Measurements from ENCODE around the gene NDUFV2. TPM values are rescaled to one million over a fixed set of nuclear protein-coding genes. Genes with fewer than 3 reads are reported as not detected.

Gene NDUFV2
- total and polyA plus RNA-seq, 2 donors from 2014 or later, result 131 to 391 TPM

DNA sequence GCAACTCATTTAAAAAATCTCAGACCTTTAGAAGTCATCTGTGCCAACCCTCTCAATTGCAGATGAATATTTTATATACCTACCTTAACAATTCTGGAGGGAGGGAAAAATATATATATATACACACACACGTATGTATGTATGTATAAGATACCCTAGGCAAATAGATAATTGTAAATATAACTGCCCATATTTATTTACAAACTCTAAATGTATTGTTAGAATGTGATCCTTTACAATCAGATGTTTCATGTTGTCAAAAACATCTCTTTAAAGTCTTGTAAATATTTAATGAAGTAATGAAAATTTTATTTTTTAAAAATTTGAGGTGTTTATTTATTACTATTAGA is 45.7 kb downstream of the NDUFV2 start:
- TF ChIP-seq, protein P1, sequence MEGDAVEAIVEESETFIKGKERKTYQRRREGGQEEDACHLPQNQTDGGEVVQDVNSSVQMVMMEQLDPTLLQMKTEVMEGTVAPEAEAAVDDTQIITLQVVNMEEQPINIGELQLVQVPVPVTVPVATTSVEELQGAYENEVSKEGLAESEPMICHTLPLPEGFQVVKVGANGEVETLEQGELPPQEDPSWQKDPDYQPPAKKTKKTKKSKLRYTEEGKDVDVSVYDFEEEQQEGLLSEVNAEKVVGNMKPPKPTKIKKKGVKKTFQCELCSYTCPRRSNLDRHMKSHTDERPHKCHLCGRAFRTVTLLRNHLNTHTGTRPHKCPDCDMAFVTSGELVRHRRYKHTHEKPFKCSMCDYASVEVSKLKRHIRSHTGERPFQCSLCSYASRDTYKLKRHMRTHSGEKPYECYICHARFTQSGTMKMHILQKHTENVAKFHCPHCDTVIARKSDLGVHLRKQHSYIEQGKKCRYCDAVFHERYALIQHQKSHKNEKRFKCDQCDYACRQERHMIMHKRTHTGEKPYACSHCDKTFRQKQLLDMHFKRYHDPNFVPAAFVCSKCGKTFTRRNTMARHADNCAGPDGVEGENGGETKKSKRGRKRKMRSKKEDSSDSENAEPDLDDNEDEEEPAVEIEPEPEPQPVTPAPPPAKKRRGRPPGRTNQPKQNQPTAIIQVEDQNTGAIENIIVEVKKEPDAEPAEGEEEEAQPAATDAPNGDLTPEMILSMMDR (IDR thresholded peaks at IDR 0.05; ENCODE audit: borderline replicate concordance, extremely low read depth, insufficient read depth), result no peak
- FAIRE-seq, result no peak
- no peak for DNase-seq
- no peak overlapping the region for H3K9ac ChIP-seq (ENCODE audit: low read length in 3 of 3)
- intact Hi-C loops (cut with DNase I), result no loop called here
- H3K27ac ChIP-seq (ENCODE audit: low read depth in 2 of 2, low read length in 2 of 2), result no peak overlapping the region
- H3K36me3 ChIP-seq (ENCODE audit: control insufficient read depth in 2 of 3, insufficient read depth in 3 of 3, low read length in 3 of 3), result no peaks in the 10 kb centered on the region
- no peaks in the 10 kb centered on the region for H3K9me3 ChIP-seq (ENCODE audit: control insufficient read depth in 2 of 3, insufficient read depth in 1 of 3, low read length in 3 of 3)
- H3K4me3 ChIP-seq (ENCODE audit: low read length in 3 of 3), result no peak overlapping the region
- H3K4me1 ChIP-seq (ENCODE audit: control insufficient read depth in 2 of 3, insufficient read depth in 2 of 3, low read depth in 1 of 3, low read length in 3 of 3), result peaks cover 0 to 12% (median 6%) of the 10 kb centered on the region in 3 donors
- H3K27me3 ChIP-seq (ENCODE audit: control insufficient read depth, insufficient read depth, low read length), result no peaks in the 10 kb centered on the region

DNA sequence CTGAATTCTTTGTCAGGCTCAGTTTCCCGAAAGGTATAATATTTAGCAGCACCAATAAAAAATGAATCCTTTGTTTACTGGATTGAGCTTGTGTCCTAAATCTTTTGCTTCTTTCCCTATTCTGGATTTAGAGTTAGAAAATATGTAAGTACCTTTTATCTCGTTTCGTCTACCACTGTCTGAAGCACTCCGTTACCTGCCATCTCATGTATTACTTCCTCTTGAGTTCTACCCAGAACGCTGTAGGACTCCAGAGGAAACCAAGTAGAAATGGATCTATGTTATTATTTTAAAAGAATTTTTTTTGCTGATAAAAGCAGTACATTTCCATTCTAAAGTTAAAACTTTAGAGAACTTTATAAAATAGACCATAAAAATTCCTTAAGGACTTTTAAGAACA is 47.6 kb downstream of the NDUFV2 start:
- Histone ChIP-seq H3K4me3 (ENCODE audit: low read length in 3 of 3) (no peak overlapping the region), H3K4me1 (ENCODE audit: control insufficient read depth in 2 of 3, insufficient read depth in 2 of 3, low read depth in 1 of 3, low read length in 3 of 3) (peaks cover 0 to 12% (median 6%) of the 10 kb centered on the region in 3 donors), H3K9ac (ENCODE audit: low read length in 3 of 3) (no peak overlapping the region), H3K27me3 (ENCODE audit: control insufficient read depth, insufficient read depth, low read length) (no peaks in the 10 kb centered on the region), H3K9me3 (ENCODE audit: control insufficient read depth in 2 of 3, insufficient read depth in 1 of 3, low read length in 3 of 3) (no peaks in the 10 kb centered on the region), H3K36me3 (ENCODE audit: control insufficient read depth in 2 of 3, insufficient read depth in 3 of 3, low read length in 3 of 3) (no peaks in the 10 kb centered on the region), H3K27ac (ENCODE audit: low read depth in 2 of 2, low read length in 2 of 2) (no peak overlapping the region)
- DNase-seq (no peak), FAIRE-seq (no peak)
- intact Hi-C loops (cut with DNase I), result loop anchor here (10.0 kb wide), 1 partner anchor 365 kb away; no protein-coding TSS in a partner anchor
- TF ChIP-seq, protein P1 (IDR thresholded peaks at IDR 0.05; ENCODE audit: borderline replicate concordance, extremely low read depth, insufficient read depth), result no peak

DNA sequence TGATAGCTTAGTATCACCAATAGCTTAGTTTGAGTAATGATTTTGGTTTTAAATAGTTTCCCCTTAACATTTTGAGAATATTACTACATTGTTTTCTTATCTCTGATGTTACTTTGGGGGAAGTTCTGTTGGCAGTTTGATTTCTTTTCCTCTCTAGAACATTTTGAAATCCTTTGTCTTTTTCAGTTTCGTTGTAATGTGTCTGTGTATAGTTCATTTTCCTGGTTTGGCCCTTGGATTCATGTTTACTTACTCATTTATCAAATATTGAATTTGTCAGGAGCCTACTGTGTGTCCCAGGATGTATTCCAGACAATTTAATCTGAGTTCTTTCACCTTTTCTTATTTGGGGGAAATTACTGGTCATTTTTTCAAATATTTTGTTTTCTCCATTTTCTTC is 50.8 kb downstream of the NDUFV2 start:
- no peaks in the 10 kb centered on the region for H3K36me3 ChIP-seq (ENCODE audit: control insufficient read depth in 2 of 3, insufficient read depth in 3 of 3, low read length in 3 of 3)
- no peak overlapping the region for H3K27ac ChIP-seq (ENCODE audit: low read depth in 2 of 2, low read length in 2 of 2)
- no peaks in the 10 kb centered on the region for H3K9me3 ChIP-seq (ENCODE audit: control insufficient read depth in 2 of 3, insufficient read depth in 1 of 3, low read length in 3 of 3)
- DNase-seq, result no peak
- TF ChIP-seq, protein P1 (IDR thresholded peaks at IDR 0.05; ENCODE audit: borderline replicate concordance, extremely low read depth, insufficient read depth), result no peak
- no peak overlapping the region for H3K4me3 ChIP-seq (ENCODE audit: low read length in 3 of 3)
- intact Hi-C loops (cut with DNase I), result loop anchor here (10.0 kb wide), 1 partner anchor 362 kb away; no protein-coding TSS in a partner anchor
- H3K27me3 ChIP-seq (ENCODE audit: control insufficient read depth, insufficient read depth, low read length), result no peaks in the 10 kb centered on the region
- no peak overlapping the region for H3K9ac ChIP-seq (ENCODE audit: low read length in 3 of 3)
- no peak for FAIRE-seq
- peaks cover 0 to 3% (median 2%) of the 10 kb centered on the region in 3 donors for H3K4me1 ChIP-seq (ENCODE audit: control insufficient read depth in 2 of 3, insufficient read depth in 2 of 3, low read depth in 1 of 3, low read length in 3 of 3)

Data from kidney (tissue), 14 donors.